Measurements from ENCODE around the gene SIAE.

The SIAE gene

GRCh38 chr11:124629961-124630360 is 43.6 kb downstream of the SIAE start:
- TF ChIP-seq CTCF (conservative IDR thresholded peaks at IDR 0.05; ENCODE audit: control insufficient read depth, insufficient read depth, low read depth, low read length) = no peak
- DNase-seq (ENCODE audit: low read depth) = no peak
- H3K4me3 ChIP-seq (ENCODE audit: control insufficient read depth, low read depth, low read length) = no peak overlapping the region

DNA sequence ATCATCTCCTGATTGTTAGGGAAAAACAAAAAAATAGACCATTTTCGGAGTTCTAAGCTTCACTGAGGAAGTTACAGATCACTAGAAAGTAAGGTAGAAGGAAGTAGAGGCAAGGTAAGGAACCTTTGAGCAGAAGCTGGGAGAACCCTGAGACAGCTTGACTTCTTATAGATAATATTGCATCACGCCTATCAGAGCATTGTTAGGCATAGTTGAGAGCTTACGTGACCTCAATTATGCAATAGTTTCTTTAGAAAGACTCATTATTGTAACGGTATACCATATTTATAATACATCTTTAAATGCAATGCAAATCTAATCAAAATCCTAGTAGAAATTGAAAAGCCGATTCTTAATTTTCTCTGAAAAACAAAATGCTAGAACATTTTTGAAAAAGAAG is 46.0 kb downstream of the SIAE start:
- no peak overlapping the region for H3K4me3 ChIP-seq (ENCODE audit: control insufficient read depth, low read depth, low read length)
- TF ChIP-seq CTCF (conservative IDR thresholded peaks at IDR 0.05; ENCODE audit: control insufficient read depth, insufficient read depth, low read depth, low read length) = no peak
- no peak for DNase-seq (ENCODE audit: low read depth)

DNA sequence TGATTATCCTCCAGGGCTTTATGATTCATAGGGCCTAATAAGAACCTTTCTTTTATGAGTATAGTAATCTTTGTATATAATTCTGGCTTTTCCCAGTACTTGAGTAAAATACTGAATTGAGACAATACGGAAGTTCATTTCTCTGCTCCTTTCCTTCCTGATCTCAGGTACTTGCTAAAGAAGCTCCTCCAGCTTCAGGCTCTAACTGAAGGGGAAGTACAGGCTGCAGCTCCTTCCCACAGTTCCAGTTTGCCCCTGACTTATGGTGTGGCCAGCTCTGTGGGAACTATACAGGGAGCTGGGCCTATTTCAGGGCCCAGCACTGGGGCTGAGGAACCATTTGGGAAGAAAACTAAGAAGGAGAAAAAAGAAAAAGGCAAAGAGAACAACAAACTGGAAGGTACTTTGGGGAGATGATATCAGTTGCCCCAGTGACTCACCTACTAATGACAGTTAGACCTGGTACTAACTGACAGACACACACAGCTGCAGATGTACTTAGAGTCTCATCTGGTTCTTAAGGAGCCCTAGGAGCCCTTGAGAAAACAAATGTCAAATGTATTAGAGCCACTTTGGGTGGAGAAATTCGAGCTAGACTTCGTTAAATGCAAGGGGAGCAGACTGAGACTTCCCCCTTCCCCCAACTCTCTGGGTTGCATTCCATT is 47.9 kb downstream of the SIAE start:
- DNase-seq (ENCODE audit: low read depth) = no peak
- TF ChIP-seq CTCF (conservative IDR thresholded peaks at IDR 0.05; ENCODE audit: control insufficient read depth, insufficient read depth, low read depth, low read length) = no peak
- no peak overlapping the region for H3K4me3 ChIP-seq (ENCODE audit: control insufficient read depth, low read depth, low read length)

- no peak for TF ChIP-seq CTCF (conservative IDR thresholded peaks at IDR 0.05; ENCODE audit: control insufficient read depth, insufficient read depth, low read depth, low read length)
- H3K4me3 ChIP-seq (ENCODE audit: control insufficient read depth, low read depth, low read length) = peak overlapping the region; percentile 96
- DNase-seq (ENCODE audit: low read depth) = peak; percentile 19
Measured at GRCh38 chr11:124623861-124624525, 49.5 kb downstream of the SIAE start.

- DNase-seq (ENCODE audit: low read depth) = peak; percentile 89
- peak within 1 kb of the TSS; percentile 96 for H3K4me3 ChIP-seq (ENCODE audit: control insufficient read depth, low read depth, low read length)
- no peak for TF ChIP-seq CTCF (conservative IDR thresholded peaks at IDR 0.05; ENCODE audit: control insufficient read depth, insufficient read depth, low read depth, low read length)
Measured at GRCh38 chr11:124622531-124623451, 50.7 kb downstream of the SIAE start, which contains the start of gene TBRG1. Gene TBRG1, plus strand, starts transcription at chr11:124622864. Its CDS starts 220 bp downstream, at chr11:124623084.

GRCh38 chr11:124618863-124619262 is 54.7 kb downstream of the SIAE start:
- DNase-seq (ENCODE audit: low read depth) = no peak
- H3K4me3 ChIP-seq (ENCODE audit: control insufficient read depth, low read depth, low read length) = no peak overlapping the region
- TF ChIP-seq CTCF (conservative IDR thresholded peaks at IDR 0.05; ENCODE audit: control insufficient read depth, insufficient read depth, low read depth, low read length) = no peak

All from fibroblast of mammary gland (primary cell).